HEK293 (cell line): ENCODE data around the gene IER2.

Experiments
- BCL11B ChIP-seq: fragments of 450-650 bp; formaldehyde crosslinking; IDR thresholded peaks from 2 replicates; pipeline ENCODE4 v1.5.1; 2016; ENCODE audit warnings: low read depth, missing biosample characterization, missing genetic modification characterization
- GLI4 ChIP-seq: fragments of 450-650 bp; formaldehyde crosslinking; IDR thresholded peaks from 2 replicates; pipeline ENCODE4 v1.5.1; 2016; ENCODE audit warnings: missing biosample characterization, missing genetic modification characterization
- KLF16 ChIP-seq: fragments of 450-650 bp; formaldehyde crosslinking; IDR thresholded peaks from 2 replicates; pipeline ENCODE4 v1.5.1; 2017; ENCODE audit warnings: missing biosample characterization, missing genetic modification characterization
- KLF8 ChIP-seq: fragments of 450-650 bp; formaldehyde crosslinking; IDR thresholded peaks from 2 replicates; pipeline ENCODE4 v1.5.1; 2016; ENCODE audit warnings: missing biosample characterization, missing genetic modification characterization
- KLF9 ChIP-seq: fragments of 450-650 bp; formaldehyde crosslinking; IDR thresholded peaks from 2 replicates; pipeline ENCODE4 v1.5.1; 2016; ENCODE audit warnings: missing biosample characterization, missing genetic modification characterization, low read depth
- RBAK ChIP-seq: fragments of 450-650 bp; formaldehyde crosslinking; IDR thresholded peaks from 2 replicates; pipeline ENCODE4 v1.5.1; 2016; ENCODE audit warnings: missing biosample characterization, missing genetic modification characterization
- SP3 ChIP-seq: fragments of 450-650 bp; formaldehyde crosslinking; IDR thresholded peaks from 2 replicates; pipeline ENCODE4 v1.5.1; 2016; ENCODE audit warnings: missing biosample characterization, missing genetic modification characterization
- ZBTB17 ChIP-seq: fragments of 450-650 bp; formaldehyde crosslinking; IDR thresholded peaks from 2 replicates; pipeline ENCODE4 v1.5.1; 2016; ENCODE audit warnings: missing biosample characterization, missing genetic modification characterization
- ZNF114 ChIP-seq: fragments of 450-650 bp; formaldehyde crosslinking; IDR thresholded peaks from 2 replicates; pipeline ENCODE4 v1.5.0; 2017; ENCODE audit warnings: missing biosample characterization, missing genetic modification characterization
- ZNF211 ChIP-seq: fragments of 450-650 bp; formaldehyde crosslinking; IDR thresholded peaks from 2 replicates; pipeline ENCODE4 v1.5.1; 2016; ENCODE audit warnings: low read depth, missing biosample characterization, missing genetic modification characterization
- ZNF324 ChIP-seq: fragments of 450-650 bp; formaldehyde crosslinking; IDR thresholded peaks from 2 replicates; pipeline ENCODE4 v1.5.1; 2016; ENCODE audit warnings: missing biosample characterization, missing genetic modification characterization
- ZNF335 ChIP-seq: fragments of 450-650 bp; formaldehyde crosslinking; conservative IDR thresholded peaks from 2 replicates; pipeline ENCODE4 v1.5.1; 2016; ENCODE audit warnings: missing biosample characterization, missing genetic modification characterization
- ZNF366 ChIP-seq: fragments of 450-650 bp; formaldehyde crosslinking; conservative IDR thresholded peaks from 2 replicates; pipeline ENCODE4 v1.5.1; 2016; ENCODE audit warnings: missing biosample characterization, missing genetic modification characterization
- ZNF624 ChIP-seq: fragments of 450-650 bp; formaldehyde crosslinking; IDR thresholded peaks from 2 replicates; pipeline ENCODE4 v1.5.1; 2017; ENCODE audit warnings: missing biosample characterization, missing genetic modification characterization
- ZNF843 ChIP-seq: fragments of 450-650 bp; formaldehyde crosslinking; IDR thresholded peaks from 2 replicates; pipeline ENCODE4 v1.5.1; 2016; ENCODE audit warnings: missing biosample characterization, missing genetic modification characterization
- TF ChIP-seq, protein P1 (sequence below): fragments of 450-650 bp; formaldehyde crosslinking; IDR thresholded peaks from 2 replicates; pipeline ENCODE4 v1.5.1; 2016; ENCODE audit warnings: missing biosample characterization, missing genetic modification characterization
- TF ChIP-seq, protein P2 (sequence below): fragments of 450-650 bp; formaldehyde crosslinking; IDR thresholded peaks from 2 replicates; pipeline ENCODE4 v1.5.1; 2016; ENCODE audit warnings: missing biosample characterization, missing genetic modification characterization
- TF ChIP-seq, protein P3 (sequence below): fragments of 450-650 bp; formaldehyde crosslinking; IDR thresholded peaks from 2 replicates; pipeline ENCODE4 v1.5.1; 2016; ENCODE audit warnings: missing biosample characterization, missing genetic modification characterization
- TF ChIP-seq, protein P4 (sequence below): fragments of 450-650 bp; formaldehyde crosslinking; IDR thresholded peaks from 2 replicates; pipeline ENCODE4 v1.5.1; 2017; ENCODE audit warnings: missing biosample characterization, missing genetic modification characterization
- TF ChIP-seq, protein P5 (sequence below): fragments of 450-650 bp; formaldehyde crosslinking; IDR thresholded peaks from 2 replicates; pipeline ENCODE4 v1.5.1; 2017; ENCODE audit warnings: missing biosample characterization, missing genetic modification characterization
- TF ChIP-seq, protein P6 (sequence below): fragments of 450-650 bp; formaldehyde crosslinking; IDR thresholded peaks from 2 replicates; pipeline ENCODE4 v1.5.1; 2016; ENCODE audit warnings: missing biosample characterization, missing genetic modification characterization

The IER2 gene

DNA sequence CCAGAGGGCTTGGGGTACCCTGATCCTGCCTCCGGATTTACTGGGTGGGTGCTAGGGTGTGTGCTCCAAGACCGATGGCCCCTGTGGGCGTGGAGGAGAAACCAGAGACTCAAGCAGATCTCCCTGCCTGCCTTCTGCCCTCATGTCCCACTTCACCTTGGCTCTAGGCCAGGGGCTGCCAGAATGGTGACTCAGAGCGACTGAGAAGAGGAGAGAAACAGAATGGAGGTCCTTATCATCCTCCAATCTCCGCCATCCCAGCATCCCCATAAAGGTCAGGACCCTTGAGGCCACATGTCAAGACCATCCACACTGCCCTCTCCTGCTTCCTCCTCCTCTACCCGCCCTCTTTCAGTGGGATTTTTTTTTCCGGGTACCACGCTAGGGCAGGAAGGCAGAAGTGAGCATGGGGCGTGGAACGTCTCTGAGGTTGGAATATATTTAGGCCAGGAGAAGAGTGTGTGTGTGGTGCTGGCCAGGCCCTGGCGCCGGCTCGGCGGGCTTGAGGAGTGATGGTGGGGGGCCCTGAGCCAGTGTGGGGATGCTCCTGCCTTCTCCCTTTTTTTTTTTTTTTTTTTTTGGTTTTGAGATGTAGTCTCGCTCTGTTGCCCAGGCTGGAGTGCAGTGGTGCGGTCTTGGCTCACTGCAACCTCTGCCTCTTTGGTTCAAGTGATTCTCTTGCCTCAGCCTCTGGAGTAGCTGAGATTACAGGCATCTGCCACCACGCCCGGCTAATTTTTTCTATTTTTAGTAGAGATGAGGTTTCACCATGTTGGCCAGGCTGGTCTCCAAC, 22.3 kb downstream of the IER2 start (continued):
- TF ChIP-seq, protein P1, sequence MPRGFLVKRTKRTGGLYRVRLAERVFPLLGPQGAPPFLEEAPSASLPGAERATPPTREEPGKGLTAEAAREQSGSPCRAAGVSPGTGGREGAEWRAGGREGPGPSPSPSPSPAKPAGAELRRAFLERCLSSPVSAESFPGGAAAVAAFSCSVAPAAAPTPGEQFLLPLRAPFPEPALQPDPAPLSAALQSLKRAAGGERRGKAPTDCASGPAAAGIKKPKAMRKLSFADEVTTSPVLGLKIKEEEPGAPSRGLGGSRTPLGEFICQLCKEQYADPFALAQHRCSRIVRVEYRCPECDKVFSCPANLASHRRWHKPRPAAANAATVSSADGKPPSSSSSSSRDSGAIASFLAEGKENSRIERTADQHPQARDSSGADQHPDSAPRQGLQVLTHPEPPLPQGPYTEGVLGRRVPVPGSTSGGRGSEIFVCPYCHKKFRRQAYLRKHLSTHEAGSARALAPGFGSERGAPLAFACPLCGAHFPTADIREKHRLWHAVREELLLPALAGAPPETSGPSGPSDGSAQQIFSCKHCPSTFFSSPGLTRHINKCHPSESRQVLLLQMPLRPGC (tag by site-specific recombination) = no peak
- TF ChIP-seq ZNF114 (no peak), RBAK (tag by site-specific recombination) (no peak), KLF9 (peak; percentile 40), ZNF366 (peak; percentile 66), KLF8 (tag by site-specific recombination) (no peak), ZNF843 (tag by site-specific recombination) (no peak), ZNF324 (tag by site-specific recombination) (no peak), ZNF624 (tag by site-specific recombination) (no peak), ZBTB17 (tag by site-specific recombination) (peak; percentile 62), BCL11B (tag by site-specific recombination) (no peak), ZNF335 (tag by site-specific recombination) (peak; percentile 31; the same call in 1 of the 2 replicates), GLI4 (no peak), KLF16 (no peak), ZNF211 (tag by site-specific recombination) (no peak), SP3 (tag by site-specific recombination) (peak; percentile 38; the same call in 1 of the 2 replicates)
- TF ChIP-seq, protein P2, sequence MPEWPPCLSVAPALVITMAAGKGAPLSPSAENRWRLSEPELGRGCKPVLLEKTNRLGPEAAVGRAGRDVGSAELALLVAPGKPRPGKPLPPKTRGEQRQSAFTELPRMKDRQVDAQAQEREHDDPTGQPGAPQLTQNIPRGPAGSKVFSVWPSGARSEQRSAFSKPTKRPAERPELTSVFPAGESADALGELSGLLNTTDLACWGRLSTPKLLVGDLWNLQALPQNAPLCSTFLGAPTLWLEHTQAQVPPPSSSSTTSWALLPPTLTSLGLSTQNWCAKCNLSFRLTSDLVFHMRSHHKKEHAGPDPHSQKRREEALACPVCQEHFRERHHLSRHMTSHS = no peak
- TF ChIP-seq, protein P3, sequence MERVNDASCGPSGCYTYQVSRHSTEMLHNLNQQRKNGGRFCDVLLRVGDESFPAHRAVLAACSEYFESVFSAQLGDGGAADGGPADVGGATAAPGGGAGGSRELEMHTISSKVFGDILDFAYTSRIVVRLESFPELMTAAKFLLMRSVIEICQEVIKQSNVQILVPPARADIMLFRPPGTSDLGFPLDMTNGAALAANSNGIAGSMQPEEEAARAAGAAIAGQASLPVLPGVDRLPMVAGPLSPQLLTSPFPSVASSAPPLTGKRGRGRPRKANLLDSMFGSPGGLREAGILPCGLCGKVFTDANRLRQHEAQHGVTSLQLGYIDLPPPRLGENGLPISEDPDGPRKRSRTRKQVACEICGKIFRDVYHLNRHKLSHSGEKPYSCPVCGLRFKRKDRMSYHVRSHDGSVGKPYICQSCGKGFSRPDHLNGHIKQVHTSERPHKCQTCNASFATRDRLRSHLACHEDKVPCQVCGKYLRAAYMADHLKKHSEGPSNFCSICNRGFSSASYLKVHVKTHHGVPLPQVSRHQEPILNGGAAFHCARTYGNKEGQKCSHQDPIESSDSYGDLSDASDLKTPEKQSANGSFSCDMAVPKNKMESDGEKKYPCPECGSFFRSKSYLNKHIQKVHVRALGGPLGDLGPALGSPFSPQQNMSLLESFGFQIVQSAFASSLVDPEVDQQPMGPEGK (tag by site-specific recombination) = 0 out of 2 replicates have a peak, but pooled peaks have one; percentile 36
- TF ChIP-seq, protein P4, sequence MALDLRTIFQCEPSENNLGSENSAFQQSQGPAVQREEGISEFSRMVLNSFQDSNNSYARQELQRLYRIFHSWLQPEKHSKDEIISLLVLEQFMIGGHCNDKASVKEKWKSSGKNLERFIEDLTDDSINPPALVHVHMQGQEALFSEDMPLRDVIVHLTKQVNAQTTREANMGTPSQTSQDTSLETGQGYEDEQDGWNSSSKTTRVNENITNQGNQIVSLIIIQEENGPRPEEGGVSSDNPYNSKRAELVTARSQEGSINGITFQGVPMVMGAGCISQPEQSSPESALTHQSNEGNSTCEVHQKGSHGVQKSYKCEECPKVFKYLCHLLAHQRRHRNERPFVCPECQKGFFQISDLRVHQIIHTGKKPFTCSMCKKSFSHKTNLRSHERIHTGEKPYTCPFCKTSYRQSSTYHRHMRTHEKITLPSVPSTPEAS (tag by site-specific recombination) = no peak
- TF ChIP-seq, protein P5, sequence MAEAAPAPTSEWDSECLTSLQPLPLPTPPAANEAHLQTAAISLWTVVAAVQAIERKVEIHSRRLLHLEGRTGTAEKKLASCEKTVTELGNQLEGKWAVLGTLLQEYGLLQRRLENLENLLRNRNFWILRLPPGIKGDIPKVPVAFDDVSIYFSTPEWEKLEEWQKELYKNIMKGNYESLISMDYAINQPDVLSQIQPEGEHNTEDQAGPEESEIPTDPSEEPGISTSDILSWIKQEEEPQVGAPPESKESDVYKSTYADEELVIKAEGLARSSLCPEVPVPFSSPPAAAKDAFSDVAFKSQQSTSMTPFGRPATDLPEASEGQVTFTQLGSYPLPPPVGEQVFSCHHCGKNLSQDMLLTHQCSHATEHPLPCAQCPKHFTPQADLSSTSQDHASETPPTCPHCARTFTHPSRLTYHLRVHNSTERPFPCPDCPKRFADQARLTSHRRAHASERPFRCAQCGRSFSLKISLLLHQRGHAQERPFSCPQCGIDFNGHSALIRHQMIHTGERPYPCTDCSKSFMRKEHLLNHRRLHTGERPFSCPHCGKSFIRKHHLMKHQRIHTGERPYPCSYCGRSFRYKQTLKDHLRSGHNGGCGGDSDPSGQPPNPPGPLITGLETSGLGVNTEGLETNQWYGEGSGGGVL = 0 out of 2 replicates have a peak, but pooled peaks have one; percentile 27
- TF ChIP-seq, protein P6, sequence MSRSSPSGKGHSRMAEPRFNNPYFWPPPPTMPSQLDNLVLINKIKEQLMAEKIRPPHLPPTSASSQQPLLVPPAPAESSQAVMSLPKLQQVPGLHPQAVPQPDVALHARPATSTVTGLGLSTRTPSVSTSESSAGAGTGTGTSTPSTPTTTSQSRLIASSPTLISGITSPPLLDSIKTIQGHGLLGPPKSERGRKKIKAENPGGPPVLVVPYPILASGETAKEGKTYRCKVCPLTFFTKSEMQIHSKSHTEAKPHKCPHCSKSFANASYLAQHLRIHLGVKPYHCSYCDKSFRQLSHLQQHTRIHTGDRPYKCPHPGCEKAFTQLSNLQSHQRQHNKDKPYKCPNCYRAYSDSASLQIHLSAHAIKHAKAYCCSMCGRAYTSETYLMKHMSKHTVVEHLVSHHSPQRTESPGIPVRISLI (tag by site-specific recombination) = peak; percentile 42; the same call in 1 of the 2 replicates
